HEK293 (cell line): ENCODE measurements around the gene JPH3.

Source experiments
- KLF16 ChIP-seq: fragments of 450-650 bp; formaldehyde crosslinking; IDR thresholded peaks from 2 replicates; pipeline ENCODE4 v1.5.1; 2017; ENCODE audit warnings: missing biosample characterization, missing genetic modification characterization
- OSR2 ChIP-seq: fragments of 450-650 bp; formaldehyde crosslinking; IDR thresholded peaks from 2 replicates; pipeline ENCODE4 v1.5.1; 2016; ENCODE audit warnings: missing biosample characterization, missing genetic modification characterization
- OVOL3 ChIP-seq: fragments of 450-650 bp; formaldehyde crosslinking; IDR thresholded peaks from 2 replicates; pipeline ENCODE4 v1.5.1; 2016; ENCODE audit warnings: missing biosample characterization, missing genetic modification characterization
- SETDB1 ChIP-seq: IDR thresholded peaks from one replicate; pipeline ENCODE4 v1.6.1; 2017; ENCODE audit warnings: mild to moderate bottlenecking, low read length, moderate library complexity, mixed read lengths; ENCODE audit not compliant: insufficient read length
- SP2 ChIP-seq: fragments of 450-650 bp; formaldehyde crosslinking; IDR thresholded peaks from 2 replicates; pipeline ENCODE4 v1.5.1; 2016; ENCODE audit warnings: missing biosample characterization, missing genetic modification characterization
- YY1 ChIP-seq: fragments of 450-650 bp; formaldehyde crosslinking; IDR thresholded peaks from 2 replicates; pipeline ENCODE4 v1.5.1; 2018; ENCODE audit warnings: missing biosample characterization, missing genetic modification characterization
- ZIC2 ChIP-seq: fragments of 450-650 bp; formaldehyde crosslinking; IDR thresholded peaks from 2 replicates; pipeline ENCODE4 v1.5.1; 2016; ENCODE audit warnings: missing biosample characterization, missing genetic modification characterization
- ZNF19 ChIP-seq: fragments of 450-650 bp; formaldehyde crosslinking; IDR thresholded peaks from 2 replicates; pipeline ENCODE4; 2016; ENCODE audit warnings: missing biosample characterization, missing genetic modification characterization, low read depth
- ZNF776 ChIP-seq: fragments of 450-650 bp; formaldehyde crosslinking; IDR thresholded peaks from 2 replicates; pipeline ENCODE4 v1.5.0; 2017; ENCODE audit warnings: missing biosample characterization, missing genetic modification characterization, borderline replicate concordance
- ZNF837 ChIP-seq: fragments of 450-650 bp; formaldehyde crosslinking; IDR thresholded peaks from 2 replicates; pipeline ENCODE4 v1.5.1; 2016; ENCODE audit warnings: missing biosample characterization, missing genetic modification characterization
- TF ChIP-seq, protein P1 (sequence below): fragments of 450-650 bp; formaldehyde crosslinking; IDR thresholded peaks from 2 replicates; pipeline ENCODE4 v1.5.1; 2016; ENCODE audit warnings: missing biosample characterization, missing genetic modification characterization
- TF ChIP-seq, protein P2 (sequence below): fragments of 450-650 bp; formaldehyde crosslinking; IDR thresholded peaks from 2 replicates; pipeline ENCODE4 v1.5.1; 2016; ENCODE audit warnings: missing biosample characterization, missing genetic modification characterization
- TF ChIP-seq, protein P3 (sequence below): fragments of 450-650 bp; formaldehyde crosslinking; IDR thresholded peaks from 2 replicates; pipeline ENCODE4 v1.5.1; 2016; ENCODE audit warnings: missing biosample characterization, missing genetic modification characterization
- TF ChIP-seq, protein P4 (sequence below): fragments of 450-650 bp; formaldehyde crosslinking; IDR thresholded peaks from 2 replicates; pipeline ENCODE4 v1.5.1; 2016; ENCODE audit warnings: missing biosample characterization, missing genetic modification characterization

DNA sequence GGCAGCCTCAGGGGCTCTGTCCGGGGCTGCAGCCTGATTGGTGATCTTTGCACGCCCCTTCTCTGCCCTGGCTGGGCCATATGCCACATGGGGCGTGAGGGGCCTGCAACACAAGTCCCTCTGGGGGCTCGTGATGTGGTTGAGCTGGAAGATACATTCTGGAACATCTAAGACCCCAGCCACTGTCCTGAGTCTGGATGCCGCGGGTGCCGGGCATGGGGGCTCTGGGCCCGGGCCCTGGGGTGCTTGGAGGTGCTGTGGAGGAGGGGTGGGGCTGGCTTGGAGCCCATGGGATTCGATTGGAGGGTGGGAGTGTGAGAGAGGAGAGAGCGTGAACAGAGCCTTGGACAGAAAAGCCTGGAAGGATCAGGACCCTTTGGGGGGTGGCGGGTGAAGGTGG is 39.4 kb downstream of the JPH3 start:
- TF ChIP-seq, protein P1, sequence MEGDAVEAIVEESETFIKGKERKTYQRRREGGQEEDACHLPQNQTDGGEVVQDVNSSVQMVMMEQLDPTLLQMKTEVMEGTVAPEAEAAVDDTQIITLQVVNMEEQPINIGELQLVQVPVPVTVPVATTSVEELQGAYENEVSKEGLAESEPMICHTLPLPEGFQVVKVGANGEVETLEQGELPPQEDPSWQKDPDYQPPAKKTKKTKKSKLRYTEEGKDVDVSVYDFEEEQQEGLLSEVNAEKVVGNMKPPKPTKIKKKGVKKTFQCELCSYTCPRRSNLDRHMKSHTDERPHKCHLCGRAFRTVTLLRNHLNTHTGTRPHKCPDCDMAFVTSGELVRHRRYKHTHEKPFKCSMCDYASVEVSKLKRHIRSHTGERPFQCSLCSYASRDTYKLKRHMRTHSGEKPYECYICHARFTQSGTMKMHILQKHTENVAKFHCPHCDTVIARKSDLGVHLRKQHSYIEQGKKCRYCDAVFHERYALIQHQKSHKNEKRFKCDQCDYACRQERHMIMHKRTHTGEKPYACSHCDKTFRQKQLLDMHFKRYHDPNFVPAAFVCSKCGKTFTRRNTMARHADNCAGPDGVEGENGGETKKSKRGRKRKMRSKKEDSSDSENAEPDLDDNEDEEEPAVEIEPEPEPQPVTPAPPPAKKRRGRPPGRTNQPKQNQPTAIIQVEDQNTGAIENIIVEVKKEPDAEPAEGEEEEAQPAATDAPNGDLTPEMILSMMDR (tag by site-specific recombination) = no peak
- TF ChIP-seq SP2 (tag by site-specific recombination) (no peak), ZNF19 (tag by site-specific recombination) (no peak), ZNF776 (tag by site-specific recombination) (no peak), KLF16 (tag by site-specific recombination) (no peak), OVOL3 (tag by site-specific recombination) (no peak), SETDB1 (no peak), YY1 (tag by site-specific recombination) (no peak), OSR2 (tag by site-specific recombination) (no peak), ZNF837 (tag by site-specific recombination) (no peak), ZIC2 (tag by site-specific recombination) (no peak)
- TF ChIP-seq, protein P2, sequence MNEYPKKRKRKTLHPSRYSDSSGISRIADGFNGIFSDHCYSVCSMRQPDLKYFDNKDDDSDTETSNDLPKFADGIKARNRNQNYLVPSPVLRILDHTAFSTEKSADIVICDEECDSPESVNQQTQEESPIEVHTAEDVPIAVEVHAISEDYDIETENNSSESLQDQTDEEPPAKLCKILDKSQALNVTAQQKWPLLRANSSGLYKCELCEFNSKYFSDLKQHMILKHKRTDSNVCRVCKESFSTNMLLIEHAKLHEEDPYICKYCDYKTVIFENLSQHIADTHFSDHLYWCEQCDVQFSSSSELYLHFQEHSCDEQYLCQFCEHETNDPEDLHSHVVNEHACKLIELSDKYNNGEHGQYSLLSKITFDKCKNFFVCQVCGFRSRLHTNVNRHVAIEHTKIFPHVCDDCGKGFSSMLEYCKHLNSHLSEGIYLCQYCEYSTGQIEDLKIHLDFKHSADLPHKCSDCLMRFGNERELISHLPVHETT (tag by site-specific recombination) = no peak
- TF ChIP-seq, protein P3, sequence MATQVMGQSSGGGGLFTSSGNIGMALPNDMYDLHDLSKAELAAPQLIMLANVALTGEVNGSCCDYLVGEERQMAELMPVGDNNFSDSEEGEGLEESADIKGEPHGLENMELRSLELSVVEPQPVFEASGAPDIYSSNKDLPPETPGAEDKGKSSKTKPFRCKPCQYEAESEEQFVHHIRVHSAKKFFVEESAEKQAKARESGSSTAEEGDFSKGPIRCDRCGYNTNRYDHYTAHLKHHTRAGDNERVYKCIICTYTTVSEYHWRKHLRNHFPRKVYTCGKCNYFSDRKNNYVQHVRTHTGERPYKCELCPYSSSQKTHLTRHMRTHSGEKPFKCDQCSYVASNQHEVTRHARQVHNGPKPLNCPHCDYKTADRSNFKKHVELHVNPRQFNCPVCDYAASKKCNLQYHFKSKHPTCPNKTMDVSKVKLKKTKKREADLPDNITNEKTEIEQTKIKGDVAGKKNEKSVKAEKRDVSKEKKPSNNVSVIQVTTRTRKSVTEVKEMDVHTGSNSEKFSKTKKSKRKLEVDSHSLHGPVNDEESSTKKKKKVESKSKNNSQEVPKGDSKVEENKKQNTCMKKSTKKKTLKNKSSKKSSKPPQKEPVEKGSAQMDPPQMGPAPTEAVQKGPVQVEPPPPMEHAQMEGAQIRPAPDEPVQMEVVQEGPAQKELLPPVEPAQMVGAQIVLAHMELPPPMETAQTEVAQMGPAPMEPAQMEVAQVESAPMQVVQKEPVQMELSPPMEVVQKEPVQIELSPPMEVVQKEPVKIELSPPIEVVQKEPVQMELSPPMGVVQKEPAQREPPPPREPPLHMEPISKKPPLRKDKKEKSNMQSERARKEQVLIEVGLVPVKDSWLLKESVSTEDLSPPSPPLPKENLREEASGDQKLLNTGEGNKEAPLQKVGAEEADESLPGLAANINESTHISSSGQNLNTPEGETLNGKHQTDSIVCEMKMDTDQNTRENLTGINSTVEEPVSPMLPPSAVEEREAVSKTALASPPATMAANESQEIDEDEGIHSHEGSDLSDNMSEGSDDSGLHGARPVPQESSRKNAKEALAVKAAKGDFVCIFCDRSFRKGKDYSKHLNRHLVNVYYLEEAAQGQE = no peak
- TF ChIP-seq, protein P4, sequence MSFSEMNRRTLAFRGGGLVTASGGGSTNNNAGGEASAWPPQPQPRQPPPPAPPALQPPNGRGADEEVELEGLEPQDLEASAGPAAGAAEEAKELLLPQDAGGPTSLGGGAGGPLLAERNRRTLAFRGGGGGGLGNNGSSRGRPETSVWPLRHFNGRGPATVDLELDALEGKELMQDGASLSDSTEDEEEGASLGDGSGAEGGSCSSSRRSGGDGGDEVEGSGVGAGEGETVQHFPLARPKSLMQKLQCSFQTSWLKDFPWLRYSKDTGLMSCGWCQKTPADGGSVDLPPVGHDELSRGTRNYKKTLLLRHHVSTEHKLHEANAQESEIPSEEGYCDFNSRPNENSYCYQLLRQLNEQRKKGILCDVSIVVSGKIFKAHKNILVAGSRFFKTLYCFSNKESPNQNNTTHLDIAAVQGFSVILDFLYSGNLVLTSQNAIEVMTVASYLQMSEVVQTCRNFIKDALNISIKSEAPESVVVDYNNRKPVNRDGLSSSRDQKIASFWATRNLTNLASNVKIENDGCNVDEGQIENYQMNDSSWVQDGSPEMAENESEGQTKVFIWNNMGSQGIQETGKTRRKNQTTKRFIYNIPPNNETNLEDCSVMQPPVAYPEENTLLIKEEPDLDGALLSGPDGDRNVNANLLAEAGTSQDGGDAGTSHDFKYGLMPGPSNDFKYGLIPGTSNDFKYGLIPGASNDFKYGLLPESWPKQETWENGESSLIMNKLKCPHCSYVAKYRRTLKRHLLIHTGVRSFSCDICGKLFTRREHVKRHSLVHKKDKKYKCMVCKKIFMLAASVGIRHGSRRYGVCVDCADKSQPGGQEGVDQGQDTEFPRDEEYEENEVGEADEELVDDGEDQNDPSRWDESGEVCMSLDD (tag by site-specific recombination) = no peak
